Measurements from ENCODE around the gene AXIN2. TPM values are rescaled to one million over a fixed set of nuclear protein-coding genes. Genes with fewer than 3 reads are reported as not detected.
"Not testable (repeated sequence)": the region's sequence is repeated elsewhere in the genome, so short reads cannot be mapped to it uniquely, and the experiment has no call there.

The AXIN2 gene
- total and polyA plus RNA-seq, 7 donors: 6.0 to 16.1 (median 9.6) TPM

- peak; percentile 53 for DNase-seq
- no peaks in the 10 kb centered on the region for H3K27me3 ChIP-seq
- no peak for TF ChIP-seq EP300 (IDR thresholded peaks at IDR 0.05)
- TF ChIP-seq CTCF (IDR thresholded peaks at IDR 0.05): no peak
- no peak for TF ChIP-seq POLR2AphosphoS5 (IDR thresholded peaks at IDR 0.05)
- no peak for TF ChIP-seq POLR2A (IDR thresholded peaks at IDR 0.05)
- H3K36me3 ChIP-seq: no peaks in the 10 kb centered on the region
- intact Hi-C loops (cut with DNase I): no loop called here
- H3K4me3 ChIP-seq: no peak overlapping the region
- H3K4me1 ChIP-seq: no peaks in the 10 kb centered on the region
- 62 to 70% methylated on average over 9 of the region's 9 CpGs for whole genome bisulfite sequencing, 2 donors
- H3K9me3 ChIP-seq: no peaks in the 10 kb centered on the region
- no peak overlapping the region for H3K27ac ChIP-seq
Measured at GRCh38 chr17:65485388-65486299, 75.8 kb downstream of the AXIN2 start.

GRCh38 chr17:65484405-65484804 lies 77.0 kb downstream of the AXIN2 start:
- peak; percentile 20 for DNase-seq
- H3K4me1 ChIP-seq; H3K9me3 ChIP-seq; H3K27me3 ChIP-seq; H3K4me3 ChIP-seq; H3K27ac ChIP-seq; intact Hi-C loops (cut with DNase I); H3K36me3 ChIP-seq: not testable (repeated sequence)
- WGBS, 2 donors: 97% methylated on average over 4 to 24 of the region's 24 CpGs

- Histone ChIP-seq H3K36me3 (no peaks in the 10 kb centered on the region), H3K4me1 (no peaks in the 10 kb centered on the region), H3K4me3 (no peak overlapping the region), H3K9me3 (no peaks in the 10 kb centered on the region), H3K27ac (no peak overlapping the region), H3K27me3 (no peaks in the 10 kb centered on the region)
- DNase-seq: peak; percentile 19
- TF ChIP-seq POLR2AphosphoS5 (IDR thresholded peaks at IDR 0.05) (no peak), EP300 (IDR thresholded peaks at IDR 0.05) (no peak), POLR2A (IDR thresholded peaks at IDR 0.05) (no peak), CTCF (IDR thresholded peaks at IDR 0.05) (no peak)
- intact Hi-C loops (cut with DNase I): no loop called here
- WGBS, 2 donors: 86 to 90% methylated on average over 10 of the region's 10 CpGs
Measured at GRCh38 chr17:65483438-65483837, 78.0 kb downstream of the AXIN2 start.

GRCh38 chr17:65482201-65482600 lies 79.2 kb downstream of the AXIN2 start:
- no peaks in the 10 kb centered on the region for H3K27me3 ChIP-seq
- peak; percentile 15 for DNase-seq
- H3K9me3 ChIP-seq: no peaks in the 10 kb centered on the region
- no peak for TF ChIP-seq CTCF (IDR thresholded peaks at IDR 0.05)
- TF ChIP-seq POLR2A (IDR thresholded peaks at IDR 0.05): no peak
- no peak for TF ChIP-seq EP300 (IDR thresholded peaks at IDR 0.05)
- TF ChIP-seq POLR2AphosphoS5 (IDR thresholded peaks at IDR 0.05): no peak
- 74 to 76% methylated on average over 3 of the region's 3 CpGs for WGBS, 2 donors
- no peaks in the 10 kb centered on the region for H3K4me1 ChIP-seq
- H3K36me3 ChIP-seq: no peaks in the 10 kb centered on the region
- intact Hi-C loops (cut with DNase I): no loop called here
- no peak overlapping the region for H3K4me3 ChIP-seq
- no peak overlapping the region for H3K27ac ChIP-seq

GRCh38 chr17:65479282-65479681 lies 82.2 kb downstream of the AXIN2 start:
- WGBS, 2 donors: 99% methylated on average over 2 of the region's 2 CpGs
- Histone ChIP-seq H3K4me3 (no peak overlapping the region), H3K4me1 (no peaks in the 10 kb centered on the region), H3K27me3 (no peaks in the 10 kb centered on the region), H3K36me3 (no peaks in the 10 kb centered on the region), H3K9me3 (no peaks in the 10 kb centered on the region), H3K27ac (no peak overlapping the region)
- TF ChIP-seq POLR2A (IDR thresholded peaks at IDR 0.05) (no peak), CTCF (IDR thresholded peaks at IDR 0.05) (no peak), POLR2AphosphoS5 (IDR thresholded peaks at IDR 0.05) (no peak), EP300 (IDR thresholded peaks at IDR 0.05) (no peak)
- DNase-seq: no peak
- intact Hi-C loops (cut with DNase I): no loop called here

All from sigmoid colon (tissue), 7 donors.